Midbrain (tissue), 1 donor: ENCODE results near the gene NABP2.
A peak's percentile ranks its signal among the peaks of the same experiment; 100 is the strongest.
"Not testable (repeated sequence)": the region's sequence is repeated elsewhere in the genome, so short reads cannot be mapped to it uniquely, and the experiment has no call there.

Source experiments
- DNase-seq: peaks from one replicate; lab custom pipeline; 2025; lab: John Stamatoyannopoulos, UW

Gene NABP2

GRCh38 chr12:56224102-56224701 is at the start of gene NABP2:
NABP2 (plus strand) TSS chr12:56224342; CDS start chr12:56224857, 515 bp downstream.
- DNase-seq, result peak; percentile 98

GRCh38 chr12:56178347-56178746 is 45.8 kb upstream of the NABP2 start:
- no peak for DNase-seq

- no peak for DNase-seq
Measured at GRCh38 chr12:56186957-56187356, 37.2 kb upstream of the NABP2 start.

GRCh38 chr12:56188131-56188777 is 35.9 kb upstream of the NABP2 start:
- no peak for DNase-seq

- no peak for DNase-seq
Measured at GRCh38 chr12:56188778-56189098, 35.4 kb upstream of the NABP2 start.

GRCh38 chr12:56189099-56189917 is 34.8 kb upstream of the NABP2 start, which contains the start of gene SMARCC2:
SMARCC2 (minus strand) TSS chr12:56189483; CDS start chr12:56189461, 22 bp downstream.
- peak; percentile 86 for DNase-seq

- DNase-seq, result peak; percentile 79
Measured at GRCh38 chr12:56189918-56190694, 34.0 kb upstream of the NABP2 start.

- DNase-seq, result no peak
Measured at GRCh38 chr12:56190695-56191155, 33.4 kb upstream of the NABP2 start.

GRCh38 chr12:56192582-56192981 is 31.6 kb upstream of the NABP2 start:
- no peak for DNase-seq

- DNase-seq, result peak; percentile 82
Measured at GRCh38 chr12:56193025-56193578, 31.0 kb upstream of the NABP2 start.

GRCh38 chr12:56196818-56197550 is 27.2 kb upstream of the NABP2 start:
- DNase-seq, result not testable (repeated sequence)

GRCh38 chr12:56197921-56198635 is 26.1 kb upstream of the NABP2 start:
- no peak for DNase-seq

GRCh38 chr12:56198836-56199235 is 25.3 kb upstream of the NABP2 start:
- DNase-seq, result no peak

GRCh38 chr12:56202366-56202765 is 21.8 kb upstream of the NABP2 start:
- no peak for DNase-seq

- DNase-seq, result no peak
Measured at GRCh38 chr12:56202838-56203237, 21.3 kb upstream of the NABP2 start.

- DNase-seq, result no peak
Measured at GRCh38 chr12:56204275-56204674, 19.9 kb upstream of the NABP2 start.

GRCh38 chr12:56205445-56205844 is 18.7 kb upstream of the NABP2 start:
- DNase-seq, result no peak

- DNase-seq, result no peak
Measured at GRCh38 chr12:56206452-56207166, 17.5 kb upstream of the NABP2 start.

- DNase-seq, result no peak
Measured at GRCh38 chr12:56208006-56208405, 16.1 kb upstream of the NABP2 start.

- no peak for DNase-seq
Measured at GRCh38 chr12:56212361-56212760, 11.8 kb upstream of the NABP2 start.
